HuH-7.5 (cell line): ENCODE results near the gene WDR74.

Experiments used
- DNase-seq: peaks from one replicate; pipeline ENCODE4 v3.0.0; 2011; ENCODE audit warnings: low spot score

WDR74 gene

GRCh38 chr11:62791501-62792201 lies 47.7 kb downstream of the WDR74 start, which contains the start of gene TMEM223:
Gene TMEM223 (minus strand): TSS chr11:62792006. CDS start chr11:62791994, 12 bp downstream.
- peak; percentile 90 for DNase-seq

DNA sequence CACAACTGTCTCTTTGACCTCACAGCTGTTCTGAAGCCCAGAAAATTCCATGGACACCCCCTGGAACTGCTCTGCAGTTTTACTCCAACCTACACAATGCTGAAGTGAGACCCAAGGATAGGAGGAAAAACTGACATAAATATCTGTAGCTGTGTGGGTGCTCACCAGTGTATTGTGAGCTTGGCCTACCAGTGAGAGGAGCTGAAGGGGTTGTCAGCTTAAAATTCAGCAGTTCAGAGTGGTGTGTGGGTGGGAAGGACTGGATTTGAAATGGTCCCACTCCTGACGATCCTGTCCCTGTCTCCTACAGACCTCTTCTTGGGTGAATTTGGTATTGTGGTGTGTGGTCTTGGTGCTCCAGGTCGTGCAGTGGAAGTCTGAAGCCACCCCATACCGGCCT lies 49.8 kb downstream of the WDR74 start:
- DNase-seq, result no peak

- DNase-seq, result no peak
These were observed 50.4 kb downstream of the WDR74 start for GRCh38 chr11:62788991-62789390.

GRCh38 chr11:62787005-62787759 lies 52.2 kb downstream of the WDR74 start, which contains the start of gene TMEM179B:
Gene TMEM179B (plus strand): TSS chr11:62787402. CDS start chr11:62787432, 30 bp downstream.
- DNase-seq, result peak; percentile 96

DNA sequence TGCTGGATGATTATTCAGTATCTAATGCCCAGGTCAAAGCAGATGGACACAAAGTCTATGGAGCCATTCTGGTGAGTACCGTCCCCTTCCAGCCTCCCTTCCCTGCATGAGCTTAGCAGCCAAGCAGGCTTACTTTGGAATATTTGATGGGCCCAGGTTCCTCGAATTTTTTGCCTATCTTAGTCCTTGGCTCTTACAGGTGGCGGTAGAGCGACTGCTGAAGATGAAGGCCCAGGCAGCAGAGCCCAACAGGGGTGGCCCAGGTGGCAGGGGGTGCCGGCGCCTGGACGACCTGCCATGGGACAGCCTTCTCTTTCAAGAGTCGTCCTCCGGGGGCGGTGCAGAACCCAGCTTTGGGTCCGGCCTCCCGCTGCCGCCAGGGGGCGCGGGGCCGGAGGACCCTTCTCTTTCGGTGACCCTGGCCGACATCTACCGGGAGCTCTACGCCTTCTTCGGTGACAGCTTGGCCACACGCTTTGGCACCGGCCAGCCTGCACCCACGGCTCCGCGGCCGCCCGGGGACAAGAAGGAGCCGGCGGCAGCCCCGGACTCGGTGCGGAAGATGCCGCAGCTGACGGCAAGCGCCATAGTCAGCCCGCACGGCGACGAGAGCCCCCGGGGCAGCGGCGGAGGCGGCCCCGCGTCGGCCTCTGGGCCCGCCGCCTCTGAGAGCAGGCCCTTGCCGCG lies 52.9 kb downstream of the WDR74 start:
- peak; percentile 95 for DNase-seq
